Upper lobe of left lung (tissue), 4 donors: ENCODE measurements around the gene FBXL3.

Source experiments
- POLR2AphosphoS5 ChIP-seq, 2 donors: sonication (generic); formaldehyde crosslinking; IDR thresholded peaks; one replicate each; pipeline ENCODE4 v1.5.1; 2017; ENCODE audit warnings: antibody characterized with exemption in 2 of 2
- TF ChIP-seq, protein P1 (sequence below), 6 experiments: fragments of 450-650 bp in 4 of 6; fragments of 200-600 bp in 2 of 6; sonication (generic) in 2 of 6; IDR thresholded peaks; one replicate each; pipeline ENCODE4 v1.5.1; 2016 to 2019; ENCODE audit warnings: antibody characterized with exemption in 6 of 6

GRCh38 chr13:77033717-77034302 is 6.9 kb upstream of the FBXL3 start:
- TF ChIP-seq, protein P1, sequence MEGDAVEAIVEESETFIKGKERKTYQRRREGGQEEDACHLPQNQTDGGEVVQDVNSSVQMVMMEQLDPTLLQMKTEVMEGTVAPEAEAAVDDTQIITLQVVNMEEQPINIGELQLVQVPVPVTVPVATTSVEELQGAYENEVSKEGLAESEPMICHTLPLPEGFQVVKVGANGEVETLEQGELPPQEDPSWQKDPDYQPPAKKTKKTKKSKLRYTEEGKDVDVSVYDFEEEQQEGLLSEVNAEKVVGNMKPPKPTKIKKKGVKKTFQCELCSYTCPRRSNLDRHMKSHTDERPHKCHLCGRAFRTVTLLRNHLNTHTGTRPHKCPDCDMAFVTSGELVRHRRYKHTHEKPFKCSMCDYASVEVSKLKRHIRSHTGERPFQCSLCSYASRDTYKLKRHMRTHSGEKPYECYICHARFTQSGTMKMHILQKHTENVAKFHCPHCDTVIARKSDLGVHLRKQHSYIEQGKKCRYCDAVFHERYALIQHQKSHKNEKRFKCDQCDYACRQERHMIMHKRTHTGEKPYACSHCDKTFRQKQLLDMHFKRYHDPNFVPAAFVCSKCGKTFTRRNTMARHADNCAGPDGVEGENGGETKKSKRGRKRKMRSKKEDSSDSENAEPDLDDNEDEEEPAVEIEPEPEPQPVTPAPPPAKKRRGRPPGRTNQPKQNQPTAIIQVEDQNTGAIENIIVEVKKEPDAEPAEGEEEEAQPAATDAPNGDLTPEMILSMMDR (IDR thresholded peaks at IDR 0.05): no peak
- no peak for TF ChIP-seq POLR2AphosphoS5 (IDR thresholded peaks at IDR 0.05)
